Liver (tissue), 9 donors: Measurements from ENCODE around the gene F2R. TPM values are rescaled to one million over a fixed set of nuclear protein-coding genes. Genes with fewer than 3 reads are reported as not detected.

Experiments
- DNase-seq: peaks from one replicate; pipeline ENCODE4 v3.0.0-alpha.2; 2017; ENCODE audit warnings: low spot score
- H3K27ac ChIP-seq, 2 donors: one replicate each; pipeline ENCODE4 v1.7.0; 2013; ENCODE audit warnings: inconsistent platforms in 2 of 2, low read length in 2 of 2, control low read depth in 1 of 2, low read depth in 1 of 2, mild to moderate bottlenecking in 1 of 2
- H3K27me3 ChIP-seq, 4 donors: one replicate each; pipeline versions ENCODE4 v1.6.1 to v1.7.0; 2013; ENCODE audit warnings: low read length in 3 of 4, inconsistent platforms in 1 of 4, mild to moderate bottlenecking in 1 of 4, moderate library complexity in 1 of 4; ENCODE audit not compliant: control insufficient read depth in 4 of 4, insufficient read depth in 4 of 4
- H3K36me3 ChIP-seq, 4 donors: one replicate each; pipeline versions ENCODE4 v1.6.1 to v1.7.0; 2013; ENCODE audit warnings: low read length in 3 of 4, mild to moderate bottlenecking in 3 of 4, low read depth in 1 of 4, moderate library complexity in 1 of 4; ENCODE audit not compliant: control insufficient read depth in 4 of 4, insufficient read depth in 3 of 4
- H3K4me1 ChIP-seq, 4 donors: one replicate each; pipeline versions ENCODE4 v1.6.1 to v1.7.0; 2013; ENCODE audit warnings: low read length in 3 of 4, mild to moderate bottlenecking in 3 of 4, moderate library complexity in 1 of 4; ENCODE audit not compliant: control insufficient read depth in 4 of 4, insufficient read depth in 4 of 4
- H3K4me3 ChIP-seq, 3 donors: one replicate each; pipeline versions ENCODE4 v1.6.1 to v1.7.0; 2013; ENCODE audit warnings: low read length in 3 of 3, control low read depth in 1 of 3, low read depth in 1 of 3, mild to moderate bottlenecking in 1 of 3
- H3K9ac ChIP-seq, 2 donors: one replicate each; pipeline ENCODE4 v1.7.0; 2013; ENCODE audit warnings: low read length in 2 of 2, mild to moderate bottlenecking in 2 of 2, moderate library complexity in 2 of 2, control low read depth in 1 of 2, low read depth in 1 of 2
- H3K9me3 ChIP-seq, 4 donors: one replicate each; pipeline versions ENCODE4 v1.6.1 to v1.7.0; 2013; ENCODE audit warnings: low read length in 3 of 4; ENCODE audit not compliant: control insufficient read depth in 4 of 4
- EGR1 ChIP-seq, 2 donors: IDR thresholded peaks; 2 replicates each; pipeline ENCODE4 v1.6.1; 2016 to 2018; ENCODE audit warnings: antibody characterized with exemption in 2 of 2, low read depth in 2 of 2
- FOXA1 ChIP-seq: IDR thresholded peaks from 2 replicates; pipeline ENCODE4 v1.6.1; 2016; ENCODE audit warnings: antibody characterized with exemption
- FOXA2 ChIP-seq: IDR thresholded peaks from 2 replicates; pipeline ENCODE4 v1.6.1; 2016; ENCODE audit warnings: antibody characterized with exemption
- GABPA ChIP-seq, 2 donors: IDR thresholded peaks in 1 of 2; conservative IDR thresholded peaks in 1 of 2; 2 replicates each; pipeline ENCODE4 v1.6.1; 2016; ENCODE audit warnings: antibody characterized with exemption in 2 of 2, mild to moderate bottlenecking in 1 of 2, moderate library complexity in 1 of 2
- HNF4A ChIP-seq, 2 donors: conservative IDR thresholded peaks; 2 replicates each; pipeline ENCODE4 v1.6.1; 2016; ENCODE audit warnings: antibody characterized with exemption in 2 of 2, mild to moderate bottlenecking in 2 of 2
- HNF4G ChIP-seq: IDR thresholded peaks from 2 replicates; pipeline ENCODE4 v1.6.1; 2016; ENCODE audit warnings: antibody characterized with exemption
- JUND ChIP-seq, 2 donors: IDR thresholded peaks; 2 replicates each; pipeline ENCODE4 v1.6.1; 2016; ENCODE audit warnings: antibody characterized with exemption in 2 of 2
- NR2F2 ChIP-seq: IDR thresholded peaks from 2 replicates; pipeline ENCODE4 v1.6.1; 2016; ENCODE audit warnings: antibody characterized with exemption
- RAD21 ChIP-seq, 2 donors: IDR thresholded peaks; 2 replicates each; pipeline ENCODE4 v1.6.1; 2016; ENCODE audit warnings: antibody characterized with exemption in 2 of 2, mild to moderate bottlenecking in 2 of 2
- RXRA ChIP-seq, 2 donors: IDR thresholded peaks; 2 replicates each; pipeline ENCODE4 v1.6.1; 2017 to 2018; ENCODE audit warnings: antibody characterized with exemption in 2 of 2, mild to moderate bottlenecking in 1 of 2
- SP1 ChIP-seq: IDR thresholded peaks from 2 replicates; pipeline ENCODE4 v1.6.1; 2018; ENCODE audit warnings: antibody characterized with exemption, mild to moderate bottlenecking
- TAF1 ChIP-seq: conservative IDR thresholded peaks from 2 replicates; pipeline ENCODE4 v1.6.1; 2016; ENCODE audit warnings: antibody characterized with exemption, mild to moderate bottlenecking
- YY1 ChIP-seq: IDR thresholded peaks from 2 replicates; pipeline ENCODE4 v1.6.1; 2016; ENCODE audit warnings: antibody characterized with exemption, mild to moderate bottlenecking
- WGBS: extraction: QIAGEN DNeasy Blood & Tissue Kit; methylation state at CpG from one replicate; pipeline ENCODE4 v1.1.7; 2013; 5-methylcytosine and 5-hydroxymethylcytosine counted together
- polyA plus RNA-seq, 2 donors: library from polyadenylated mRNA; stranded (reverse) in 1 of 2; unstranded in 1 of 2; fragments of 200-250 nt in 1 of 2; fragments of >200 nt in 1 of 2; fragmentation: Nextera tagmentation in 1 of 2; extraction: Ambion mirVana in 1 of 2; gene quantifications; one replicate each; pipeline versions ENCODE4 v1.2.1 to v1.2.3, GENCODE V29; 2013 to 2015
- total RNA-seq, 2 donors: library from RNA; depleted of rRNA; stranded (reverse); fragments of >200 nt; gene quantifications; one replicate each; pipeline ENCODE4 v1.2.3, GENCODE V29; 2014
- TF ChIP-seq, protein P1 (sequence below): IDR thresholded peaks from 2 replicates; pipeline ENCODE4 v1.6.1; 2016; ENCODE audit warnings: antibody characterized with exemption
- TF ChIP-seq, protein P2 (sequence below): fragments of 150-350 bp; IDR thresholded peaks from 2 replicates; pipeline ENCODE4 v1.5.1; 2017; ENCODE audit warnings: improper control_type of control experiment, low read depth, low read length; ENCODE audit not compliant: missing input control
- TF ChIP-seq, protein P3 (sequence below): IDR thresholded peaks from 2 replicates; pipeline ENCODE4 v1.6.1; 2016; ENCODE audit warnings: antibody characterized with exemption
- TF ChIP-seq, protein P4 (sequence below): IDR thresholded peaks from 2 replicates; pipeline ENCODE4 v1.6.1; 2016; ENCODE audit warnings: antibody characterized with exemption, mild to moderate bottlenecking
- TF ChIP-seq, protein P5 (sequence below): IDR thresholded peaks from 2 replicates; pipeline ENCODE4 v1.6.1; 2016; ENCODE audit warnings: antibody characterized with exemption
- donor health status: healthy.
- donor health status: healthy.
- donor health status: healthy.
- donor health status: healthy.
- donor health status: healthy.

F2R gene
- total and polyA plus RNA-seq, 4 donors, result 5.9 to 18.7 (median 9.5) TPM

DNA sequence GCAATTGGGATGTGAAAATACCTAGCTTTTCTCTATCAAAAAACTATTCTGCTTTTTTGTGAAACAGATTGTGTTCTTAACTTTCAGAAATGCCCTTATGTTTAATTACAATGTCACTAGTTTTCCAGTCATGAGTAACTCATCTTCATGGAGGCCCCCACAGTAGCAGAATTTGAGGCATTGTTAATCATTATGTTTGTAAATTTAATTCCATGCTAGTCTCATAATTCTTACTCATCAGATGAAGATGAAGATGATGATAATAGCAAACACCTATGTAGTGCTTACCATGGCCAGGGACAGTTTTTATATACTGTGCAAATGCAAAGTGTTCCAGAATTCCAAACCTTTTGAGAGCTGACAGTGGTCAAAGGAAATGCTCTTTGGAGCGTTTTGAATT, 27.7 kb upstream of the F2R start:
- Histone ChIP-seq H3K27me3 (no peaks in the 10 kb centered on the region), H3K27ac (no peak overlapping the region), H3K36me3 (peaks cover 2 to 33% (median 21%) of the 10 kb centered on the region in 4 donors), H3K4me1 (peaks cover 0 to 6% (median 4%) of the 10 kb centered on the region in 4 donors), H3K4me3 (no peak overlapping the region), H3K9ac (no peak overlapping the region), H3K9me3 (no peaks in the 10 kb centered on the region)
- 95% methylated on average over 1 of the region's 1 CpG for WGBS
- DNase-seq, result no peak
- TF ChIP-seq HNF4G (no peak), NR2F2 (no peak), TAF1 (no peak), FOXA2 (no peak), SP1 (no peak), JUND (IDR thresholded peaks at IDR 0.05) (no peak), FOXA1 (no peak), GABPA (IDR thresholded peaks at IDR 0.05 in 1 of 2, conservative IDR thresholded peaks at IDR 0.05 in 1 of 2) (no peak), EGR1 (IDR thresholded peaks at IDR 0.05; ENCODE audit: low read depth in 2 of 2) (no peak), RAD21 (IDR thresholded peaks at IDR 0.05) (no peak)
- TF ChIP-seq, protein P1, sequence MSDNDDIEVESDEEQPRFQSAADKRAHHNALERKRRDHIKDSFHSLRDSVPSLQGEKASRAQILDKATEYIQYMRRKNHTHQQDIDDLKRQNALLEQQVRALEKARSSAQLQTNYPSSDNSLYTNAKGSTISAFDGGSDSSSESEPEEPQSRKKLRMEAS, result no peak
- TF ChIP-seq, protein P2, sequence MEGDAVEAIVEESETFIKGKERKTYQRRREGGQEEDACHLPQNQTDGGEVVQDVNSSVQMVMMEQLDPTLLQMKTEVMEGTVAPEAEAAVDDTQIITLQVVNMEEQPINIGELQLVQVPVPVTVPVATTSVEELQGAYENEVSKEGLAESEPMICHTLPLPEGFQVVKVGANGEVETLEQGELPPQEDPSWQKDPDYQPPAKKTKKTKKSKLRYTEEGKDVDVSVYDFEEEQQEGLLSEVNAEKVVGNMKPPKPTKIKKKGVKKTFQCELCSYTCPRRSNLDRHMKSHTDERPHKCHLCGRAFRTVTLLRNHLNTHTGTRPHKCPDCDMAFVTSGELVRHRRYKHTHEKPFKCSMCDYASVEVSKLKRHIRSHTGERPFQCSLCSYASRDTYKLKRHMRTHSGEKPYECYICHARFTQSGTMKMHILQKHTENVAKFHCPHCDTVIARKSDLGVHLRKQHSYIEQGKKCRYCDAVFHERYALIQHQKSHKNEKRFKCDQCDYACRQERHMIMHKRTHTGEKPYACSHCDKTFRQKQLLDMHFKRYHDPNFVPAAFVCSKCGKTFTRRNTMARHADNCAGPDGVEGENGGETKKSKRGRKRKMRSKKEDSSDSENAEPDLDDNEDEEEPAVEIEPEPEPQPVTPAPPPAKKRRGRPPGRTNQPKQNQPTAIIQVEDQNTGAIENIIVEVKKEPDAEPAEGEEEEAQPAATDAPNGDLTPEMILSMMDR, result no peak

DNA sequence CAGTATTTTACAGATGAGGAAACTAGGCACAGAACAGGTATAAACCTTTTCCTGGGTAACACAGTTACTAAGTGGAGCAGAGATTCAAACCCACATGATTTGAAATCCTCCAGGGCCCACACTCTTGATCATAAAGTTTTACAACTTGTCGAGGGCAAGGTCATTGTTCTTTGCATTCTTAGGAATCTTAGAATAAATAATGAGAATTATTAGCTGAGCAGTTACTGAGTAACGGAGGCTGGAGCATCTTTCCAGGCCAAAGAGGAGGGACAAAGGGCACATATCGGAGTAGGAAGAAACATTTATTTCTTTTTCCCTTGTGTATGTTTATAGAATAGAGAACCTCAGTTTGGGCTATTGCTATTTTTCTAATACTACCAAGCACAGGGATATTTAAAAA, 27.1 kb upstream of the F2R start:
- H3K4me3 ChIP-seq, result no peak overlapping the region
- H3K9ac ChIP-seq, result no peak overlapping the region
- H3K27me3 ChIP-seq, result no peaks in the 10 kb centered on the region
- TF ChIP-seq NR2F2, result no peak
- TF ChIP-seq JUND (IDR thresholded peaks at IDR 0.05), result no peak
- TF ChIP-seq YY1, result no peak
- TF ChIP-seq, protein P1, result no peak
- TF ChIP-seq, protein P3, sequence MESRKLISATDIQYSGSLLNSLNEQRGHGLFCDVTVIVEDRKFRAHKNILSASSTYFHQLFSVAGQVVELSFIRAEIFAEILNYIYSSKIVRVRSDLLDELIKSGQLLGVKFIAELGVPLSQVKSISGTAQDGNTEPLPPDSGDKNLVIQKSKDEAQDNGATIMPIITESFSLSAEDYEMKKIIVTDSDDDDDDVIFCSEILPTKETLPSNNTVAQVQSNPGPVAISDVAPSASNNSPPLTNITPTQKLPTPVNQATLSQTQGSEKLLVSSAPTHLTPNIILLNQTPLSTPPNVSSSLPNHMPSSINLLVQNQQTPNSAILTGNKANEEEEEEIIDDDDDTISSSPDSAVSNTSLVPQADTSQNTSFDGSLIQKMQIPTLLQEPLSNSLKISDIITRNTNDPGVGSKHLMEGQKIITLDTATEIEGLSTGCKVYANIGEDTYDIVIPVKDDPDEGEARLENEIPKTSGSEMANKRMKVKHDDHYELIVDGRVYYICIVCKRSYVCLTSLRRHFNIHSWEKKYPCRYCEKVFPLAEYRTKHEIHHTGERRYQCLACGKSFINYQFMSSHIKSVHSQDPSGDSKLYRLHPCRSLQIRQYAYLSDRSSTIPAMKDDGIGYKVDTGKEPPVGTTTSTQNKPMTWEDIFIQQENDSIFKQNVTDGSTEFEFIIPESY, result no peak
- TF ChIP-seq, protein P4, sequence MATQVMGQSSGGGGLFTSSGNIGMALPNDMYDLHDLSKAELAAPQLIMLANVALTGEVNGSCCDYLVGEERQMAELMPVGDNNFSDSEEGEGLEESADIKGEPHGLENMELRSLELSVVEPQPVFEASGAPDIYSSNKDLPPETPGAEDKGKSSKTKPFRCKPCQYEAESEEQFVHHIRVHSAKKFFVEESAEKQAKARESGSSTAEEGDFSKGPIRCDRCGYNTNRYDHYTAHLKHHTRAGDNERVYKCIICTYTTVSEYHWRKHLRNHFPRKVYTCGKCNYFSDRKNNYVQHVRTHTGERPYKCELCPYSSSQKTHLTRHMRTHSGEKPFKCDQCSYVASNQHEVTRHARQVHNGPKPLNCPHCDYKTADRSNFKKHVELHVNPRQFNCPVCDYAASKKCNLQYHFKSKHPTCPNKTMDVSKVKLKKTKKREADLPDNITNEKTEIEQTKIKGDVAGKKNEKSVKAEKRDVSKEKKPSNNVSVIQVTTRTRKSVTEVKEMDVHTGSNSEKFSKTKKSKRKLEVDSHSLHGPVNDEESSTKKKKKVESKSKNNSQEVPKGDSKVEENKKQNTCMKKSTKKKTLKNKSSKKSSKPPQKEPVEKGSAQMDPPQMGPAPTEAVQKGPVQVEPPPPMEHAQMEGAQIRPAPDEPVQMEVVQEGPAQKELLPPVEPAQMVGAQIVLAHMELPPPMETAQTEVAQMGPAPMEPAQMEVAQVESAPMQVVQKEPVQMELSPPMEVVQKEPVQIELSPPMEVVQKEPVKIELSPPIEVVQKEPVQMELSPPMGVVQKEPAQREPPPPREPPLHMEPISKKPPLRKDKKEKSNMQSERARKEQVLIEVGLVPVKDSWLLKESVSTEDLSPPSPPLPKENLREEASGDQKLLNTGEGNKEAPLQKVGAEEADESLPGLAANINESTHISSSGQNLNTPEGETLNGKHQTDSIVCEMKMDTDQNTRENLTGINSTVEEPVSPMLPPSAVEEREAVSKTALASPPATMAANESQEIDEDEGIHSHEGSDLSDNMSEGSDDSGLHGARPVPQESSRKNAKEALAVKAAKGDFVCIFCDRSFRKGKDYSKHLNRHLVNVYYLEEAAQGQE, result no peak
- TF ChIP-seq, protein P2, result no peak
- no peak for TF ChIP-seq HNF4A (conservative IDR thresholded peaks at IDR 0.05)
- no peak for TF ChIP-seq FOXA1
- TF ChIP-seq HNF4G, result no peak
- TF ChIP-seq TAF1, result no peak
- TF ChIP-seq RXRA (IDR thresholded peaks at IDR 0.05), result no peak
- TF ChIP-seq FOXA2, result no peak
- no peak for TF ChIP-seq EGR1 (IDR thresholded peaks at IDR 0.05; ENCODE audit: low read depth in 2 of 2)
- TF ChIP-seq, protein P5, sequence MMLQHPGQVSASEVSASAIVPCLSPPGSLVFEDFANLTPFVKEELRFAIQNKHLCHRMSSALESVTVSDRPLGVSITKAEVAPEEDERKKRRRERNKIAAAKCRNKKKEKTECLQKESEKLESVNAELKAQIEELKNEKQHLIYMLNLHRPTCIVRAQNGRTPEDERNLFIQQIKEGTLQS, result no peak
- TF ChIP-seq SP1, result no peak
- TF ChIP-seq RAD21 (IDR thresholded peaks at IDR 0.05), result no peak
- no peak for TF ChIP-seq GABPA (IDR thresholded peaks at IDR 0.05 in 1 of 2, conservative IDR thresholded peaks at IDR 0.05 in 1 of 2)
- H3K4me1 ChIP-seq, result peaks cover 0 to 2% (median 0%) of the 10 kb centered on the region in 4 donors
- H3K9me3 ChIP-seq, result no peaks in the 10 kb centered on the region
- H3K36me3 ChIP-seq, result peaks cover 2 to 39% (median 22%) of the 10 kb centered on the region in 4 donors
- WGBS, result 82% methylated on average over 3 of the region's 3 CpGs
- DNase-seq, result no peak
- no peak overlapping the region for H3K27ac ChIP-seq
